ENCODE data around the gene RFXAP.

GRCh38 chr13:36857253-36857652, 38.2 kb downstream of the RFXAP start:
- no peak for TF ChIP-seq CTCF (conservative IDR thresholded peaks at IDR 0.05)
- TF ChIP-seq ZFX (IDR thresholded peaks at IDR 0.05): no peak
